Smooth muscle cell (in vitro differentiated cells): ENCODE results near the gene PPM1H. TPM values are rescaled to one million over a fixed set of nuclear protein-coding genes. Genes with fewer than 3 reads are reported as not detected.

ENCODE experiments used
- DNase-seq: peaks from one replicate; lab custom pipeline; 2025; ENCODE audit not compliant: unreplicated experiment; lab: John Stamatoyannopoulos, UW
- H2AFZ ChIP-seq: fragments of 200-600 bp; sonication (generic); 2 replicates; pipeline ENCODE4 v1.6.0; 2016; ENCODE audit warnings: antibody characterized with exemption, low read depth, mild to moderate bottlenecking
- H3F3A ChIP-seq: fragments of 200-600 bp; sonication (generic); 2 replicates; pipeline ENCODE4 v1.6.0; 2017; ENCODE audit warnings: antibody characterized with exemption, low read depth
- H3K27ac ChIP-seq: fragments of 200-600 bp; sonication (generic); 2 replicates; pipeline ENCODE4 v1.5.1; 2016; ENCODE audit warnings: low read depth, mild to moderate bottlenecking
- H3K27me3 ChIP-seq: fragments of 200-600 bp; sonication (generic); 2 replicates; pipeline ENCODE4 v1.6.1; 2016; ENCODE audit warnings: low read depth, mild to moderate bottlenecking
- H3K36me3 ChIP-seq: fragments of 200-600 bp; sonication (generic); 2 replicates; pipeline ENCODE4 v1.5.1; 2016; ENCODE audit warnings: low read depth
- H3K4me1 ChIP-seq: fragments of 200-600 bp; sonication (generic); 2 replicates; pipeline ENCODE4 v1.5.1; 2016; ENCODE audit warnings: low read depth
- H3K4me2 ChIP-seq: fragments of 200-600 bp; sonication (generic); 2 replicates; pipeline ENCODE4 v1.6.0; 2016; ENCODE audit warnings: mild to moderate bottlenecking
- H3K4me3 ChIP-seq: fragments of 200-600 bp; sonication (generic); 2 replicates; pipeline ENCODE4 v1.5.1; 2016; ENCODE audit warnings: mild to moderate bottlenecking
- H3K79me2 ChIP-seq: fragments of 200-600 bp; sonication (generic); 2 replicates; pipeline ENCODE4 v1.6.0; 2016; ENCODE audit warnings: low read depth, mild to moderate bottlenecking
- H3K9ac ChIP-seq: fragments of 200-600 bp; sonication (generic); 2 replicates; pipeline ENCODE4 v1.6.0; 2016; ENCODE audit warnings: low read depth
- H3K9me3 ChIP-seq: fragments of 200-600 bp; sonication (generic); replicated peaks from 2 replicates; pipeline ENCODE4 v1.5.1; 2016; ENCODE audit warnings: low read depth
- H4K20me1 ChIP-seq: fragments of 200-600 bp; sonication (generic); 2 replicates; pipeline ENCODE4 v1.6.0; 2016; ENCODE audit warnings: low read depth
- WGBS: methylation state at CpG from one replicate; pipeline ENCODE4 v1.1.7; 2016; ENCODE audit warnings: low lambda C conversion rate; 5-methylcytosine and 5-hydroxymethylcytosine counted together
- polyA plus RNA-seq: library from polyadenylated mRNA; unstranded; fragments of >200 nt; fragmentation: Nextera tagmentation; extraction: Ambion mirVana; gene quantifications from 2 replicates; pipeline ENCODE4 v1.2.1, GENCODE V29; 2016
- total RNA-seq: library from RNA; depleted of rRNA; stranded (reverse); fragments of >200 nt; gene quantifications from 2 replicates; pipeline ENCODE4 v1.2.3, GENCODE V29; 2014
- TF ChIP-seq, protein P1 (sequence below): fragments of 200-600 bp; sonication (generic); IDR thresholded peaks from 2 replicates; pipeline ENCODE4 v1.5.1; 2017; ENCODE audit warnings: borderline replicate concordance, mild to moderate bottlenecking, antibody characterized with exemption; ENCODE audit not compliant: insufficient read depth, poor library complexity, severe bottlenecking

The PPM1H gene
- total and polyA plus RNA-seq, 2 experiments from 2014 or later: 0.56 to 3.6 TPM

DNA sequence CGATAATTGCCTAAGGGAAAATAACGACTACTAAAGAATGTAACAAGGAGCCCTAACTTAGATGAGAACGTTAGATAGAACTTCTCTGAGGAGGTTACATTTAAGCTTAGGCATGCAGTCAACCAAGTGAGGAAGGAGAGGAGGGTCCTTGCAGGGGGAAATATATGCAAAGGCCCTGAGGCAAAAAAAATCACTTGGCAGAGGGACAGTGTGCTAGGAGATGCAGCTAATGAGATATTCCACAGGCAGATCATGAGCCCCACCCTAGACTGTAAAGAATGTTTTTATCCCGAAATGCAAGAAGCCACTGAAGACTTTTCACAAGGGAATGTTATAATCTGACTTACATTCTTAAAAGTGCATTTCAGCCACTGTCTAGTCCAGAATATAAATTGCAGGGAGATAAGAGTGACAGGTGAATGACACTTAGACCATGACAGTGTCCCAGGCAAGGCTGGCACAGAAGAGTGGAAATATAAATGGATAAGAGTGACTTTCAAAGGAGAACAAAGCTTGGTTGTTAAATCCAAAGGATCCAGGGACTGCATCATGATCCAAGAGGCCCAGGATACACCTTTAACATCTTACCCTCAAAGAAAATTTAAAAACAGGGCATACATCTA is 61.0 kb downstream of the PPM1H start:
- no peak overlapping the region for H3K9ac ChIP-seq
- peaks cover 3% of the 10 kb centered on the region for H3K4me1 ChIP-seq
- no peak overlapping the region for H3K4me3 ChIP-seq
- TF ChIP-seq, protein P1, sequence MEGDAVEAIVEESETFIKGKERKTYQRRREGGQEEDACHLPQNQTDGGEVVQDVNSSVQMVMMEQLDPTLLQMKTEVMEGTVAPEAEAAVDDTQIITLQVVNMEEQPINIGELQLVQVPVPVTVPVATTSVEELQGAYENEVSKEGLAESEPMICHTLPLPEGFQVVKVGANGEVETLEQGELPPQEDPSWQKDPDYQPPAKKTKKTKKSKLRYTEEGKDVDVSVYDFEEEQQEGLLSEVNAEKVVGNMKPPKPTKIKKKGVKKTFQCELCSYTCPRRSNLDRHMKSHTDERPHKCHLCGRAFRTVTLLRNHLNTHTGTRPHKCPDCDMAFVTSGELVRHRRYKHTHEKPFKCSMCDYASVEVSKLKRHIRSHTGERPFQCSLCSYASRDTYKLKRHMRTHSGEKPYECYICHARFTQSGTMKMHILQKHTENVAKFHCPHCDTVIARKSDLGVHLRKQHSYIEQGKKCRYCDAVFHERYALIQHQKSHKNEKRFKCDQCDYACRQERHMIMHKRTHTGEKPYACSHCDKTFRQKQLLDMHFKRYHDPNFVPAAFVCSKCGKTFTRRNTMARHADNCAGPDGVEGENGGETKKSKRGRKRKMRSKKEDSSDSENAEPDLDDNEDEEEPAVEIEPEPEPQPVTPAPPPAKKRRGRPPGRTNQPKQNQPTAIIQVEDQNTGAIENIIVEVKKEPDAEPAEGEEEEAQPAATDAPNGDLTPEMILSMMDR: no peak
- H3K27me3 ChIP-seq: no peaks in the 10 kb centered on the region
- H3K79me2 ChIP-seq: no peaks in the 10 kb centered on the region
- no peaks in the 10 kb centered on the region for H3K9me3 ChIP-seq
- no peak for DNase-seq
- no peak overlapping the region for H3K27ac ChIP-seq
- H3F3A ChIP-seq: no peaks in the 10 kb centered on the region
- no peak overlapping the region for H3K4me2 ChIP-seq
- H3K36me3 ChIP-seq: no peaks in the 10 kb centered on the region
- no peak overlapping the region for H2AFZ ChIP-seq
- no peaks in the 10 kb centered on the region for H4K20me1 ChIP-seq
- WGBS: 31% methylated on average over 4 of the region's 4 CpGs

GRCh38 chr12:62873116-62873825 is 61.7 kb downstream of the PPM1H start:
- TF ChIP-seq, protein P1: no peak
- H3K27ac ChIP-seq: no peak overlapping the region
- H3K4me2 ChIP-seq: no peak overlapping the region
- H3K4me1 ChIP-seq: peaks cover 3% of the 10 kb centered on the region
- H3F3A ChIP-seq: no peaks in the 10 kb centered on the region
- no peaks in the 10 kb centered on the region for H3K36me3 ChIP-seq
- no peaks in the 10 kb centered on the region for H3K79me2 ChIP-seq
- no peak overlapping the region for H3K9ac ChIP-seq
- no peaks in the 10 kb centered on the region for H3K27me3 ChIP-seq
- no peak for DNase-seq
- 53% methylated on average over 6 of the region's 6 CpGs for WGBS
- H3K4me3 ChIP-seq: no peak overlapping the region
- no peak overlapping the region for H2AFZ ChIP-seq
- H4K20me1 ChIP-seq: no peaks in the 10 kb centered on the region
- no peaks in the 10 kb centered on the region for H3K9me3 ChIP-seq

DNA sequence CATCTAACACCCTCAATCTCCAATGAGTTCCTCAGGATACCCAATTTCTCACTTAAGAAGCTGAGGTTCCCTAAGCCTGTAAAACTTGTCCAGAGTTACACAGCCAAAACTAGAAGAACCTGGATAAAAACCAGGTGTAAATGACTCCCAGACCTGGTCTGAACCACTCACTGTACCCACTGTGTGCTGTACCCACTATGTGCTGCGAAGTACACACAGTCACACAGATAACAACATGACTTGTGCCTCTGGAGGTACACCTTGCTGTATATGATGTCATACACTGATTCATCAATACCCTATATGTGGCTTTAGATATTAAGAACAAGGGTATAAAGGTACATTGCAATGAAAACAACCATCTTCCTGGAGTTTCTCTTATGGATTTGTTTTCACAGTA is 66.1 kb downstream of the PPM1H start:
- DNase-seq: no peak
- TF ChIP-seq, protein P1: no peak
- Histone ChIP-seq H2AFZ (no peak overlapping the region), H3K4me2 (no peak overlapping the region), H3K9ac (no peak overlapping the region), H3K27ac (no peak overlapping the region), H4K20me1 (no peaks in the 10 kb centered on the region), H3K4me1 (no peaks in the 10 kb centered on the region), H3K79me2 (no peaks in the 10 kb centered on the region), H3K27me3 (no peaks in the 10 kb centered on the region), H3K36me3 (no peaks in the 10 kb centered on the region), H3K4me3 (no peak overlapping the region), H3F3A (no peaks in the 10 kb centered on the region), H3K9me3 (no peaks in the 10 kb centered on the region)
- WGBS: 100% methylated on average over 1 of the region's 1 CpG
